SJSA1 (cell line): ENCODE measurements around the gene P2RY2. TPM values are rescaled to one million over a fixed set of nuclear protein-coding genes. Genes with fewer than 3 reads are reported as not detected.
"Not testable (repeated sequence)": the region's sequence is repeated elsewhere in the genome, so short reads cannot be mapped to it uniquely, and the experiment has no call there.

ENCODE experiments used
- DNase-seq, 2 experiments: peaks; one replicate each; pipeline ENCODE4 v3.0.0-alpha.2; 2015 to 2020; ENCODE audit warnings: low spot score in 2 of 2, low read depth in 1 of 2
- H3K27ac ChIP-seq: fragments of 250-450 bp; sonication (Bioruptor Pico); 2 replicates; pipeline ENCODE4 v1.5.1; 2020; ENCODE audit warnings: mild to moderate bottlenecking, moderate library complexity
- H3K27me3 ChIP-seq: fragments of 250-450 bp; sonication (Bioruptor Pico); replicated peaks from 2 replicates; pipeline ENCODE4 v1.5.1; 2020; ENCODE audit warnings: mild to moderate bottlenecking, moderate library complexity
- H3K36me3 ChIP-seq: fragments of 250-450 bp; sonication (Bioruptor Pico); 2 replicates; pipeline ENCODE4 v1.5.1; 2020; ENCODE audit warnings: mild to moderate bottlenecking
- H3K4me1 ChIP-seq: fragments of 250-450 bp; sonication (Bioruptor Pico); replicated peaks from 2 replicates; pipeline ENCODE4 v1.6.1; 2021; ENCODE audit warnings: mild to moderate bottlenecking
- H3K4me3 ChIP-seq: fragments of 250-450 bp; sonication (Bioruptor Pico); 2 replicates; pipeline ENCODE4 v1.5.1; 2020; ENCODE audit warnings: mild to moderate bottlenecking
- H3K9me3 ChIP-seq: fragments of 250-450 bp; sonication (Bioruptor Pico); replicated peaks from 2 replicates; pipeline ENCODE4 v1.5.1; 2020; ENCODE audit warnings: mild to moderate bottlenecking
- total RNA-seq: library from RNA; depleted of rRNA; stranded (reverse); fragments of >200 nt; shearing (Covaris generic); gene quantifications from 2 replicates; pipeline ENCODE4 v1.2.3, GENCODE V29; 2014

The P2RY2 gene
- total RNA-seq, 1 experiment from 2014 or later: not detected

- Histone ChIP-seq H3K27me3 (no peaks in the 10 kb centered on the region; the same call in 1 of the 2 replicates), H3K4me3 (no peak overlapping the region), H3K27ac (no peak overlapping the region), H3K4me1 (no peaks in the 10 kb centered on the region), H3K9me3 (no peaks in the 10 kb centered on the region), H3K36me3 (no peaks in the 10 kb centered on the region)
- DNase-seq: no peak
These were observed 51.5 kb downstream of the P2RY2 start for GRCh38 chr11:73269459-73270015.

- Histone ChIP-seq H3K27ac (no peak overlapping the region), H3K4me3 (no peak overlapping the region), H3K9me3 (no peaks in the 10 kb centered on the region), H3K36me3 (no peaks in the 10 kb centered on the region), H3K27me3 (no peaks in the 10 kb centered on the region), H3K4me1 (no peaks in the 10 kb centered on the region)
- DNase-seq: no peak
These were observed 52.2 kb downstream of the P2RY2 start for GRCh38 chr11:73270016-73270854.

- no peak overlapping the region for H3K27ac ChIP-seq
- no peaks in the 10 kb centered on the region for H3K4me1 ChIP-seq
- no peak for DNase-seq
- H3K4me3 ChIP-seq: no peak overlapping the region
- no peaks in the 10 kb centered on the region for H3K27me3 ChIP-seq
- H3K9me3 ChIP-seq: no peaks in the 10 kb centered on the region
- no peaks in the 10 kb centered on the region for H3K36me3 ChIP-seq
These were observed 52.9 kb downstream of the P2RY2 start for GRCh38 chr11:73270855-73271477.

DNA sequence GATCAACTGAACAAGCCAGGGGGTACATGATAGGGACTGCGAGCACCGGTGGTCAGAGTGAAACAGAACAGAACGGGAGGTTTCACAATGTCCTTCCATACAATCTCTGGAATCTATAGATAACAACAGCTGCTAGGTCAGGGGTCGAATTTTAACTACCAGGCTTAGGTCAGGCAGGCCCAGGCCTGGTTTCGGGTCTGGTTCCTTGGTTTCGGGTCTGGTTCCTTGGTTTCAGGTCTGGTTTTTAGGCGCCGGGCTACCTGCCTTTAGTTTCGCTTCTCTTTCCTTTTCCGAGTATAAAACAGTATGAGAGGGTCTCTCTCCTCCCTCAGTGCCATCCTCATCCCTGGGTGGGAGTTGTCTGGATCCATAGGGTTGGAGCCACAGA is 53.4 kb downstream of the P2RY2 start:
- not testable (repeated sequence) for H3K27ac ChIP-seq, H3K9me3 ChIP-seq, H3K4me1 ChIP-seq, H3K36me3 ChIP-seq, H3K4me3 ChIP-seq, H3K27me3 ChIP-seq, DNase-seq

DNA sequence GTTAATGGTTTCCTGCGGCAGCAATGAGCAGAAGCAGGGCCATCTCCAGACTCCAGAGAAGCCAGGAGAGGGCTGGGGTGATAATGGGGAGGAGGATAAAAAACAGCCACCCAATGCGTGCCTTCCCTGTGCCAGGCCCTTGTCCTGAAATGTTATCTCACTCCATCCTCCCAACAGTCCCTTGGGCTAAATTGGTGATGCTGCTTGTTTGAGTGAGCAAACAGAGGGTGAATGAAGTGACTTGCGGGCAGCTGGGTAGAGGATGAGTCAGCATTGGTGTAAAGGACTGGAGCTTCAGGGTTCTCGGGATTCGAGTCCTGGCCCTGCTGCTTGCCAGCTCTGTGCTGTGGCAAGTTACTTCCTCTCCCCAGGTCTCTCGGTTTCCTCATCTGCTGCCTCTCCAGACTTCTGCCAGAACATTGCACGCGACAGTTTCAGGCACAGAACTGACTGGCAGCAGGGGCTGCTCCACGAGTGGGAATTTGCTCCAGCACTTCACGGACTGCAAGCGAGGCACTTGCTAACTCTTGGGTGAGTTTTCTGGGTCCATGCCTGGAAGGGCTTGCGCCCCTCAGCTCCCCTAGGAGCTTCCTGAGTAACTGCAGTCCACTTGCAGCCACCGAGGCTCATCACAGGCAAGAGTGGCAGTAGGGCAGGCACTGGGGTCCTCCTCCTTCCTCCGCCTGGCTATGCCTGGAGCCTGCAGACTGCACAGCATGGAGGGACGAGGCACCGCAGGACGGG is 54.0 kb downstream of the P2RY2 start, which contains the start of gene P2RY6:
P2RY6 (plus strand) TSS at position 403 of the 744 bp plus-strand sequence. CDS start 24,181 bp downstream, outside the sequence.
- H3K4me1 ChIP-seq: no peaks in the 10 kb centered on the region
- H3K9me3 ChIP-seq: no peaks in the 10 kb centered on the region
- H3K27ac ChIP-seq: no peak within 1 kb of the TSS
- no peaks in the 10 kb centered on the region for H3K36me3 ChIP-seq
- no peak for DNase-seq
- H3K4me3 ChIP-seq: no peak within 1 kb of the TSS
- no peaks in the 10 kb centered on the region for H3K27me3 ChIP-seq

- Histone ChIP-seq H3K27ac (no peak overlapping the region), H3K36me3 (no peaks in the 10 kb centered on the region), H3K4me3 (no peak overlapping the region), H3K27me3 (no peaks in the 10 kb centered on the region), H3K9me3 (no peaks in the 10 kb centered on the region), H3K4me1 (no peaks in the 10 kb centered on the region)
- DNase-seq: no peak
These were observed 54.6 kb downstream of the P2RY2 start for GRCh38 chr11:73272680-73273038.

DNA sequence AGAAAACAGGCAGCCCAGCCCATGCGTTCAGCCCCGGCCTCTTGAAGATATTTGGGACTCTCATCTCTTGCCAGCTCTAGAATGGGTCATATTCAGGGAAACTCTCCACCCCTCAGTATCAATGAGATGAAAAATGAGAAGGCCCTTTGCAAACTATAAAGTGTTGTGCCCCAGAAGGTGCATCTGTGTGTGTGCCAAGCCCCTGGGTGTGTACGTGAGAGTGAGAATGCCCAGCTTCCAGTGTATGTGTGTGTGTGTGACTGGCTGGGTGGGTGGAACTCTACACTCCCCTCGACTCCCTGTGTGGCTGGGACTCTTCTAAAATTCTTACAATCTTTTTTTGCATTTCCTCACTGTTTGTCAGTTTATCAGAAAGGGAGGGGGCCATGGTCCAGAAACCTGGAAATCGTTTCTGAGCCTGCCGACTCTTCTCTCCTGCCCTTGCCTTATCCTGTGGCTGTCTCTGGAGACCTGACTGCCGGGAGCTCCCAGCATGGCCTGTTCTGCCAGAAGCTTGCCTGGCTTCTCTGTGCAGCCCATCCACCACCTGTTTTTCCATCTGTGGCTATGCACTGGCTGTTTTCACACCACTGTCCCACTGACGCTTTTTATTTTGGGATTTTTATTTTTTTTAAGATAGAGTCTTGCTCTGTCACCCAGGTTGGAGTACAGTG is 55.3 kb downstream of the P2RY2 start:
- Histone ChIP-seq H3K27ac (no peak overlapping the region), H3K36me3 (no peaks in the 10 kb centered on the region), H3K9me3 (no peaks in the 10 kb centered on the region), H3K4me1 (no peaks in the 10 kb centered on the region), H3K4me3 (no peak overlapping the region), H3K27me3 (no peaks in the 10 kb centered on the region)
- DNase-seq: no peak

- not testable (repeated sequence) for H3K4me3 ChIP-seq, DNase-seq, H3K36me3 ChIP-seq, H3K4me1 ChIP-seq, H3K27me3 ChIP-seq, H3K9me3 ChIP-seq, H3K27ac ChIP-seq
These were observed 56.1 kb downstream of the P2RY2 start for GRCh38 chr11:73274191-73274590.

DNA sequence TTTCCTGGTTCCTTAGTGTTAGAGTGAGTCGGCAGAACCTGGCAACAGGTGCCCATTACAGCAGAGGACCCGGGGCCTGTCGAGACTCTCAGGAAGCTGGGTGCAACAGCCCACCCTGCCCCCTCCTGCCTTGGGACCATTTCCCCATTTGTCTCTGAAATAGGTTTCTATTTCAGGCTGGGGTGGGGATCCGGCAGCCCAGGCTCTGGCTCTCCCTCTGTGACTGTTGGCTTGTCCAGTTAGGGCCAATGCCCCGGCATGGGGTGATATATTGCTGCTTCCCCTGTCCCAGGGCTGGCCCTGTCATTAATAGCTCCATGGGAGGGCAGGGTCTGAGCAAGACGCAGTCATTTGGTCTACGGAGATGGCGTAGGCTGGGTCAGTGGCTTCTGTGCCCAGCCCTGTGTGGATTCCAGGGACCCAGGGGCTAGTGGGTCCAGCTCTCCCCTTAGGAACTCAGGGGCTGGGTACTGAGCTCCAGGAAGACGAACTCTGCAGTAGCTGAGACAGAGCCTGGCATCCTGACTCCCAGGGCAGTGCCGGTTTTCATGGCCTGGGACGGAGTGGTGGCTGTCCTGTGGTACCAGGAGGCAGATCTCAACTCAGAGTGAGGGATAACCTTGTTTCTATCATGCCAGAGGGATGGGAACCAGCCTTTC is 56.8 kb downstream of the P2RY2 start:
- Histone ChIP-seq H3K4me3 (no peak overlapping the region), H3K27me3 (no peaks in the 10 kb centered on the region), H3K36me3 (no peaks in the 10 kb centered on the region), H3K9me3 (no peaks in the 10 kb centered on the region), H3K27ac (no peak overlapping the region), H3K4me1 (no peaks in the 10 kb centered on the region)
- DNase-seq: no peak

DNA sequence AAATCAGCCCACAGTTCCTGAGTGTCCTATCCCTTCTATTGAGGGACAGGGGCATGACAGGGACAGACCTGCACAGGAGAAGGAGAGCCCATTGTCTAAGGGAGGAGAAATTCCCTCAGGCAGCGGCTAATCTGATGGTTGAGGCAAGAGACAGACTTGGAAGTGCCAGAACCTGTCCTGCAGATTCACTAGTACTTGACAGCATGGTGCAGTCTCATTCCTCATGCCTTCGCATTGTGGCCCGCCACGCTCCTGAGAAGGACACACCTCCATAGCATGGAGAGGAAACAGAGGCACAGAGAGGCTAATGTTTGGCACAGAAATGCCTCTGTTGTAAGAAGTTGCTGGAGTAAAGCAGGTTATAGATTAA is 57.3 kb downstream of the P2RY2 start:
- DNase-seq: no peak
- Histone ChIP-seq H3K4me1 (no peaks in the 10 kb centered on the region), H3K27me3 (no peaks in the 10 kb centered on the region), H3K27ac (no peak overlapping the region), H3K9me3 (no peaks in the 10 kb centered on the region), H3K36me3 (no peaks in the 10 kb centered on the region), H3K4me3 (no peak overlapping the region)

GRCh38 chr11:73277467-73277866 is 59.4 kb downstream of the P2RY2 start:
- Histone ChIP-seq H3K4me1 (no peaks in the 10 kb centered on the region), H3K4me3 (no peak overlapping the region), H3K27me3 (no peaks in the 10 kb centered on the region), H3K36me3 (no peaks in the 10 kb centered on the region), H3K9me3 (no peaks in the 10 kb centered on the region), H3K27ac (no peak overlapping the region)
- no peak for DNase-seq

GRCh38 chr11:73280626-73281025 is 62.5 kb downstream of the P2RY2 start:
- no peak overlapping the region for H3K27ac ChIP-seq
- no peak overlapping the region for H3K4me3 ChIP-seq
- DNase-seq: no peak
- H3K36me3 ChIP-seq: no peaks in the 10 kb centered on the region
- no peaks in the 10 kb centered on the region for H3K9me3 ChIP-seq
- no peaks in the 10 kb centered on the region for H3K4me1 ChIP-seq
- H3K27me3 ChIP-seq: no peaks in the 10 kb centered on the region

DNA sequence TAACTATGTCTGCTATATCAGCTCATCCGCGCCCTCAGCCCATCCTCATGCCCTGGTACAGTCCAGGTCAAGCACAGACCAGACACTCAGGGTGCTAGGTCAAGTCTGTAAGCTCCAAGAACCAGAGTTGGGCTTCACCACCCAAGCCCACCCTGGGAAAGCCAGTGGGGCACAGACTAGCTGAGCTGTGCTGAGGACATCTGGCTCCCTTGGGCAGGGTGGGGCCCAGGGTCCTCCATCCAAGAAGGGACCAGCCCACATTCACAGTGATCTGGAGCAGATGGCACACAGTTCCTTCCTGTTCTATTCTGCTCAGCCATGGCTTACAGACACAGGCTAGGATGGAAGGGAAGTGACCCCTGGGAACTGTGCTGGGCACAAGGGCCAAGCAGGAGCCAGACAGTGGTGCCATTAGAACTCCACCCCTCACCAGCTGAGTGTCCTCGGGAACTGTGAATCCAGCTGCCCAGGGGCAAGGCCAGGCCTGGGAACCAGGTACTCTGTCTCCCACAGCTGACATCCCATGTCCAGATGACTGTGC is 63.2 kb downstream of the P2RY2 start:
- H3K27ac ChIP-seq: no peak overlapping the region
- DNase-seq: no peak
- no peaks in the 10 kb centered on the region for H3K36me3 ChIP-seq
- no peak overlapping the region for H3K4me3 ChIP-seq
- H3K9me3 ChIP-seq: no peaks in the 10 kb centered on the region
- no peaks in the 10 kb centered on the region for H3K4me1 ChIP-seq
- no peaks in the 10 kb centered on the region for H3K27me3 ChIP-seq
